NCI-H510A (cell line): ENCODE measurements around the gene GGTLC3.
"Not testable (repeated sequence)": the region's sequence is repeated elsewhere in the genome, so short reads cannot be mapped to it uniquely, and the experiment has no call there.

Experiments used
- DNase-seq: peaks from one replicate; lab custom pipeline; 2025; lab: John Stamatoyannopoulos, UW

The GGTLC3 gene

DNA sequence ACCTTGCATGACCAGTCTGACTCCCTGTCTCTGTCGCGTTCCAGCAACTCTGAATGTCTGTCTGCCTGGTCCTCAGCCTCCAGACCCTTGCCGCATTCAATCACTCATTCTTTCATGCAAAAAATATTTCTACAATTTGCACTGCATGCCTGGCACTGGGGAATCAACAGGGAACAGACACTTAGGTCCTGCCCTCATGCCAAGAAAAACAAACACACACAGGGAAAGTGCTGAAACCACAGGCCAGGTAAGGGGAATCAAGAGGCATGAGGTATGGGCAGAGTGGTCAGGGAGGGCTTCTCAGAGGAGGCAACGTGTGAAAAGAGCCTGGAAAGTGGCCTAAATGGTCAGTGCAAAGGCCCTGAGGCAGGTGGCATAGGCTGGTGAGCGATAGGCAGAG, at the start of gene GGTLC3:
GGTLC3 (minus strand) TSS at position 101 of the 400 bp plus-strand sequence. CDS start 264 bp downstream, outside the sequence.
- not testable (repeated sequence) for DNase-seq

DNA sequence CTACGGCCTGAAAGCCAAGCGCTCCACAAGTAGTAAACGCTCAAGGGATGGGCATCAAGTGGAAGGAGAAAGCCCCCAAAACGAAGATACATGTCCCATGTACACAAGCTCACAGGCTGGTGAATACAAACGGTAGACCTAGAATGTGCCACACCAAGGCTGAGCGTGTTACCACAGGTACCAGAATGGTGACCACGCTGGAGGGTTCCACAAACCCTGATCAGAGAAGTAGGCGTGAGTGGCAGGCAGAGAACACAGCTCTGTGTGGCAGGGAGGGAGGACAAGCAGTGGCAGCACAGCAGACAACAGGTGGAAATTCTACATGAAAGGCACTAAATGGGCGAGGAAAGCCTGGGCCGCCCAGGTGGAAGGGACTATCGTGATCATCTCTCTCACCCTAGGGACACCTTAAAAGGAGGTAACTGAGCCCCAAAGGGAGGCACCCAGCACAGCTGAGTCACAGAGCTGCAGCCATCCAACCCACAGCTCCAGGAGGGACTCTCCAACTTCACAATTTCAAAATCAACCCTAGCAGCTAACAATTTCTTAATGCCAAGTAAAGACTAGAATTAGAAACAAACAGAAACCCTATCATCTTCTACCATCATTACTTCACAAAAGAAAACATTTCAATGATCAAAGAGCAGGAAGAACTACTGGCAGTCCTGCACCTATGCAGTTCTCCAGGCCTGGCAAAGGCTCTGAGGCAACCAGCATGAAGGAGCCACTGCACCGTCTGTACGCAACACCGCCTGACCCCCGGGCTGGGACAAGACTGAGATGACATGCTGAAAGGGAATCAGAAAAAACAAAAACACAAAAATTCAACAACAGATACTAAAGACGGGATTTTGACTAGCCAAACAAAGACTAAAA, 42.4 kb upstream of the GGTLC3 start:
- DNase-seq = not testable (repeated sequence)

DNA sequence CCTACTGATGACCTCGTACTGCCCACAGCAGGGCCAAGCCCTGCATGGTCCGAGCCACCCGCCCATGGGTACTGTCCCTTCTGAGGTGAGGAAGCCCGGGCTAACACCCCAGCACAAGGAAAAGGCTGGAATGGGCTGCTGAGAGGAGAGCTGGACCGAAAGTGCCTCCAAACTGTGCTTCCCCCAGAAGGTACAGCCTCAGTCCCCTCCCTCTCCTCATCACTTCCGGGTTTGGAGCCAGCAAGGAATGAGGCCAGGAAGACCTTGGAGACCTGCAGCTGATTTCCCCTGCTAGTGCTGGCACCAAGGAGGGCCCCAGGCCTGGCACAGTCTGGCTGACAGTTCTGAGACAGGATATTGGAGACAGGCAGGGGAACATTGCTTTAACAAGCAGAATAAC, 41.0 kb upstream of the GGTLC3 start:
- not testable (repeated sequence) for DNase-seq

DNA sequence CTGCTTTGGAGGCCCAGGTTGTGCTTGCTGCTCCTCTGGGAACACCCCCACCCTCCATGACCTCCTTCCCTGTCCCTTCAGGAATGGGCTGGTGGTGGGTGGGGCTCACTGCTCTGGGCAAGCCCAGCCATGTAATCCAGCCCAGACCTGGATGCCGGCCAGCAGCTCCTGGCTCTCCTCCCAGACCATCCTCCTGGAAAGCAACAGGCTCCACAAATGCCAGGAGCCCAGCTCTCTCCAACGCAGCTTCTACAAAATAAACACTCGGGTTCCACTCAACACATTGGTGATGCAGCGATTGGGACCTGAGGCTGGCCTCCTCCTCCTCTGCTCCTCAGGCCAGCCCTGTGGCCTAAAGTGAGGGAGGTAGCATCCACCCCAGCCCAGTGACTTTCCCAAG, 40.6 kb upstream of the GGTLC3 start:
- not testable (repeated sequence) for DNase-seq

DNA sequence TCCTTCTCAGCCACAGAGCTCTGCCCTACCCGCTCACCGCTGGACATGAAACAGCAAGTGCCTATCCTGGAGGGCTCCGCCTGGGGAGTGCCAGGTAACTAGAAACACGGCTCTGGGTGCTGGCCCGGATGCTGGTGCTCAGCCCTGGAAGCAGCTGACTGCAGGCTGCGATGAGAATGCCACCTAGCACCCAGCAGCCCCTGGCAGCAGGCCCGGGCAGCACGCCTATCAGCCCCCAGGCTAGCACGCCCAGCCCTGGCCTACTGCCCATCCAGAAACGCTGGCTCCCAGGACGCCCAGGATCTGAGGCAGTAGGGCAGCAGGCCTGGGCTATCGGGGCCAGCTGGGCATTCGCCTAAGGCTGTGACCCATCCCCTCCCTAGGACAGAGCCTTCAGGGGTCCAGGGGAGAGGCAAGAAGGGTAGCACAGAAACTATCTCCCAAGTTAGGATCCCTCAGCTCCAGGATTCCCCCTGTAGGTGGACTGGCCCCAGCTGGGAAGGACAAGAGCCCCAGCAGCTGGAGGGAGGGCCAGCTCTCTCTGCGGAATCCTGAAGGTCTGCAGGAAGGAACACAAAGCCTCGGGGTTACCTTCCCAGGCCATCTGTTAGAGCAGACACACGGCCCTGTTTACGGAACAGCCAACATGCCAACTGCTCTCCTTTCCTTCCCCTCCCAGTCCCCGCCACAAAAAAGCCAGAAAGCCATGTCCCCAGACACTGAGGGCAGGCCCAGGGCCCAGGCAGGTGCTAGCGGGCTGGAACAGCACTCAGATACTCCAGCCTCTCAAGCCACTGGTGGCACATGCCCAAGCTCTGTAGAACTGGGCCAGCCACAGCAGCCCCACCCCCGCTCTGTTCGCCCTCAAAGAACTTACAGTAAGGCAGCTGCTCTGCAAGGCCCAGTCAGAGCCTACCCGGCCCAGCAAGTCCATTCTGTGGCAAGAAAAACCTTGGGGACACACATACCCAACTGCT, 36.6 kb upstream of the GGTLC3 start:
- not testable (repeated sequence) for DNase-seq

DNA sequence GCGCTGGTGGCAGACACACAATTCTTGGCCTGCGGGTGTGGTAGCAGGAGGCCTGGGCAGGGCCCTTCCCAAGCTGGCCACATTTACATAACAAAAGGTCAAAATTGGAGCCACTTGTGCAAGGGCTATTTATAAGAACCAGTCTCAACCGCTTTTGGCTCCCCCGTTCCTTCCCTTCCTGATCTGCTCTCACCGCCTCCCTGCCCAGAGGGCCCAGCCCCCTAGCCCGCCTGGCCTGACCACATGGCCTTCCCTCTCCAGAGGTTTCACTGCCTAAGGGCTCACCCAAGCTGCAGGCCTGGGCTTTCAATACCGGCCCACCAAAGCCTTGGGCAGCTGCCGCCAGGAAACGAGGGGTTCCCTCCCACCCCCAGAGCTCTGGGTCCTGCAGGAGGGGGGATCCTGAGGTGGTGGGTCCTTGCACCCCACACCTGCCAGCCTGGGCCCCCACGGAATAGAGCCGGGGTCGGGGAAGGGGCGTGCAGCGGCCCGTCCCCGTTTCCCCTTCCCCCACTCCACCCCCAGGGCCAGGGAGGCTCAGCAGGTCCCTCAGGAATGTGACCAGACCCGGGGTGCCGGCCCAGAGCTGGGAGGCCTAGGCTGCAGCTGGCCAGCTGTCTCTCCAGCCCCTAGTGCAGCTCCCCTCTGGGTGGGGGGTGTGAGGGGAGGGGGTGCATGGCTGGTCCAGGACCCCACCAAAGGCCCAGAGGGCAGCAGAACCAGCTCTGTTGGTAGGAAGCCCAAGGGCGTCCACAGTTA, 35.1 kb upstream of the GGTLC3 start:
- not testable (repeated sequence) for DNase-seq

DNA sequence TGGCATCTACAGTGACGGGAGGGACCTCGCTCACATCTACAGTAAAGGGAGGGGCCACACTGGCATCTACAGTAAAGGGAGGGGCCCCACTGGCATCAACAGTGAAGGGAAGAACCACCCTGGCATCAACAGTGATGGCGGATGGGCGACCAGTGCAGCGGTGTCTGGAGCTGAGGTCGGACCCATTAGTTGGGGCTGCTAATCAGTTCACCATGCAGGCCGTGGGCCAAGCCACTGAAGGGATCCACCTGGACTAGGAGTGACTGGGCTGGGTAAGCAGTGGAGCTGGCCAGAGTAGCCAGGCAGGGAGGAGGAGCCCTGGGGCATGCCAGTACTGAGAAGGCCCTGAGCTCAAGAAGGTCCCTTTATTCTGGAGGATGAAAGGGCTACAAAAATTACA, 33.1 kb upstream of the GGTLC3 start:
- DNase-seq = not testable (repeated sequence)

DNA sequence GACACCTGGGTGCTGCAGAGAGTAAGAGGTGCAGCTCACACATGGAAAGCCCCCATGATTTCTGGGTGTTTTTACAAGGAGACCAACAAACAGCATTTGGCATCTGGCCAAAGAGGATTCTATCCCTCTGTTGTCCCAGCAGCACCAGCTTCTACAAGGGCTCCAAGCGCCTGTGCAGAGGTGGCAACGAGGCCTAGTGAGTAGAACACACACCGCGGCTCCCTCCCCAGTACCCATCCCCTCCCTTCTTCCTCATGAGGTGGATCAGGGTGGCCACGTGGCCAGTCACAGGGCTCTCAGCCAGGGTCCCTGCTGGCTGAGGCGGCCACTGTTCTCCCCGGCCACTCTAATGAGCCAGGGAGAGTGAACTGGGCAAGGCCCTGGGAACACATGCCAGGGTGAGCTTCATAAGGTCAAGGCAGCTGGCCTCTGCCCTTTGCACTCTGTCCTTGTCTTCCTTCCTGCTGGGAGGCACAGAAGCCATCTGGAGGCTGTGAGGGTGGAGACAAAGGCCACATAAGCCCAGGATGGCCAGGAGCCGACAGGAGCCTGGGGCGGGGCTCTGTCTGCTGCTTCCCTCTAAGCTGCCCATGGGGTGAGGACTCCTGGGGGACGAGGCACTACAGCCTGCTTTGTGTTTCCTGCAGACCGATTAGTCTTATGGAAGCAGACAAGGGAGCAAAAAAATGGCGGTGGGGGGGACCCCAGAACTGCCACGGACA, 31.7 kb upstream of the GGTLC3 start:
- DNase-seq = not testable (repeated sequence)

DNA sequence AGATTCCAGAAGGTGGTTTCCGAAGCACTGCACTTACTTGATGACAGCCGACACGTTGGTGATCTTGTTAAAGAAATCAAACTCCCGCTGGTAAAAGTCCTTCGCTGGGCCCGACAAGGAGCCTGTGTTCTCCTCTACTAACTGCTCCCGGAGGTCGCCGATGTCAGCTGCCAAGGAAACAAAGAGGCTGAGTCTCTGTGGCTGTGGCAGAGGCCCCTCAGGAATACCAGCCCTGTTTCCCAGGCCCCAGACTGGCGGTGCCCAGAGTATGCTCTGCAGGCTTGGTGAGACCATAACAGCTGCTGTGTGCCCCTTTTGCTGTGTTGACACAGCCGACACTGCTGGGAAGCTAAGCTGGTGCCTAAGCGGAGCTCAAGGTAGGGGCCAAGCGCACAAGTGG, 26.7 kb upstream of the GGTLC3 start:
- not testable (repeated sequence) for DNase-seq

DNA sequence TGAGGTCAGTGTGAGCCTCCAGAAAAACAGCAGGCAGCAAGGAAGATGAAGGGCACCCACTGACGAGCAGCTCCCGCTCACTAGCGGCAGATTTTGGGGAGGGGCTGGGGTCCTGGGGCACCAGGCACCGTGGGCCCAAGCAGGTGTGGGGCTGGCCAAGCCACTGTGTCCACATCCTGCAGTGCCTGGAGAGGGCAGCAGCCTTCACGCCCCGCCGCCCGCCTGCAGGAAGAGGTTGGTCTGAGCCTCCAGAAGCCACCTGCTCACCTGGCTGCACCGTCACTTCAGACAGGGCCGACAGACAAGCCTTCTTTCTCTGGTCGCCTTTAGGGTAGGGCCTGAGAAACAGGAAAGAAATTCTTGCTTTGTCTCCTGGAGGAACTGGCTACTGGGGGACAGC, 25.4 kb upstream of the GGTLC3 start:
- not testable (repeated sequence) for DNase-seq

DNA sequence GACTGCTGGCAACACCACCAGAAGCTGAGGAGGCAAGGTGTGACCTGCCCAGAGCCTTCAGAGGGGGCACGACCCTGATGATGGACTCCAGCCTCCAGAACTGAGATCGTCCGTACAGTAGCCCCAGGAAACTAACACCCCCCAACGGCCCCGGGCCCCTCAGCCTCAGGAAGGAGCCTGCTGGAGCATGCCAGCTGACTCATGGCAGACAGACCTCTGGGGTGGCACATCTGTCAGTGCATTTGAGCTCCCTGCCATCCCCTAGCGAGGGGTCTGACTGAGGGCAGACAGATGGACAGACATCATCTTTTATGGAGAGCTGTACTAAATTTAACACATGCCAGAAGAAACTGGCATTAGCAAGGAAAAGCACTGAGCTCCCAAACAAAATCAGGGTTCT, 22.0 kb upstream of the GGTLC3 start:
- not testable (repeated sequence) for DNase-seq

DNA sequence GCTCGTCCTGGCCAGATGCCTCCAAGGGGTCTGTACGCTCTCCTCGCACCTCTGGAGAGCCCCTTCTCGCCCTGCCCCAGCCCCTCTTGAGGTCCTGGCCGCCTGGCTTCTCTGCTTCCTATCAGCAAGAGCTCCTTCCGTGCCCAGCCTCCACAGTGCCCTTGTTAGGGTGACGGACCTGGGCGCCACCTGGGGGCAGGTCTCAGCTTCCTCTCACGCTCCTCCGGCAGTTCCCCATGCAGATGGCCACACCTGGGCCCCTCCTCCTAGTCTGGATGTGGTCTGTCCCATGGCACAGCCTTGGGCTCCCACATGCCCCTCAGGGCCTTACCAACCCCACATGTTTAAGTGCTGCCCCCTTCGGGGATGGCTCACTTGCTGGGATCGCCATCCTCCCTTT, 16.4 kb upstream of the GGTLC3 start:
- DNase-seq = not testable (repeated sequence)

DNA sequence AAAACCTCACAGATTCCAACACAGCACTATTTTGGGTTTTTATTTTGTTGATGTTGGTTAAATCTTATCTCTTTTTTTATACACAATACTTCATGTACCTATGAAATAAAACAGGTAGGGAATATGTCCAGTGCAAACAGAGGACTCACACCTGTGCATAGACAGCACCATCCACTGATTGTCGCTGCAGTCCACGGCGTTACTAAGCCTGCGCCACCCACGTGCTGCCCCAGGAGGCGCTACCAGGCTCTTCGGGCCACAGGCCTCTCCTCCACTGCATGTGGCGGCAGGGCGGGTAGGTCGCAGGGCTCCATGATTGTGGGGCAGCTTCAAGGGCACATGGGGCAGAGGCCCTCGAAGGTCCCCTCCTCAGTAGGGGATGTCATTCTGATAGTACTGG, 15.7 kb upstream of the GGTLC3 start:
- DNase-seq = not testable (repeated sequence)

DNA sequence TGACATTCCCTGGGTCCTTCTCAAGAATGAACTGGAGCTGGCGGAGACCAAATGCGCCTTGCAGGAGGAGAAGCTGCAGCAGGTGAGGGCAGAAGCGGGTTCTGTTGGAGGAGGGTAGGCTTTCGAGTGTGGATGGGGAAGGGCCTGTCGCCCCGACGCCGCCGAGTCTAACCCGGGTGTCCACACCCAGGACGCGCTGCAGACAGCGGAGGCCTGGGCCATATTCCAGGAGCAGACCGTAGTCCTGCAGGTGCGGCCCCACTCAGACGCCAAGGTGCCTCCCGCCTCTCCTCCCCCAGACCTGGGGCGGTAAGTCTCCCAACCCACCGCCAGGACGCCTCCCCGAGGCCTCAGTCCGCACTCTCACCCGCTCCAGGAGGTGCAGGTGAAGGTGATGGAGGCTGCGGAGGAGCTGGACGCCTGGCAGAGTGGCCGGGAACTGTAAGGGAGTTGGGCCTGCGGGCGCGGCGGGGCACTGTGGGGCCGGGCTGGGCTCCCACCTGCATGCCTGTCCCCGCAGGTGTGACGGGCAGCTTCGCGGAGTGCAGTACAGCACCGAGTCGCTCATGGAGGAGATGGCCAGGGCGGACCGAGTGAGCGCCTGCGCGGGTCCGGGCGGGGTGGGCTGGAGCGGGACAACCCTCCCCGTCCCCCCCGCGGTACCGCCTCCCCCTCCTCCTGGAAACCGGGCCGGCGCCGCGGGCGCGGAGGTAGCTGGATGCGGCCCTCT, 11.6 kb upstream of the GGTLC3 start:
- DNase-seq = not testable (repeated sequence)

DNA sequence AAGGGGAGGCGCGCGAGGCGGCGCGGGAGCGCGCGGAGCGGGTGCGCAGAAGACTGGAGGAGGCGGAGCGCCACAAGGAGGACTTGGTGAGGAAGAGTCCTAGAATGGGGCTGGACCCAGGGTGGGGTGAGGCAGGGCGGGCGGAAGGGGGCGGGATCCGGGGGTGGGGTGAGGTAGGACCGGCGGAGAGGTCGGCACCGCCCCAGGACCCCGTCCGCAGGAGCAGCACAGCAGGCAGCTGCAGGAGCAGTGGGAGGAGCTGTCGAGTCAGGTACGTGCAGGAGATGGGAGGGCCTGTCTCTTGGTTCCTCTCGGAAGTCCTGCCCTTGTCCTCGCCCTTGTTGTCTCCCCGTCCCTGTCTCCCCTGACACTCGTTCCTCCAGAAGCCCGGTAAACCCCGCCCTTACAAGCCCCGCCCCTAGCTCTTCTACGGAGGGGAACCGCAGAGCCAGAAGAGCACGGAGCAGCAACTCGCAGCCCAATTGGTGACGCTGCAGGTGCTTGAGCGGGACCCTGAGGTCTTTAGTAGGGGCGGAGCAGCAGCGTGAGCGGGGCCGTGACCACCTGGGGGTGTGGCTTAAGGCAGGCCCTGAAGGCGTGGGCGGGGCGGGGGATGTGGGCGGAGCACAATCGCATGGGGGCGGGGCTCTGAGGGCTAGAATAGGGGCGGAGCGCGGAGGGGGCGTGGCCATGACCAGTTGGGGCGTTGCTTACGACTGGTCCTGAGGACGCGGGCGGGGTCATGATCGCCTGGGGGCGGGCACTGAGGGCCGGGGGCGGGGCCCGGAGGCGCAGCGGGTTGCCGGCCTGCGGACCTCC, 10.8 kb upstream of the GGTLC3 start:
- not testable (repeated sequence) for DNase-seq

DNA sequence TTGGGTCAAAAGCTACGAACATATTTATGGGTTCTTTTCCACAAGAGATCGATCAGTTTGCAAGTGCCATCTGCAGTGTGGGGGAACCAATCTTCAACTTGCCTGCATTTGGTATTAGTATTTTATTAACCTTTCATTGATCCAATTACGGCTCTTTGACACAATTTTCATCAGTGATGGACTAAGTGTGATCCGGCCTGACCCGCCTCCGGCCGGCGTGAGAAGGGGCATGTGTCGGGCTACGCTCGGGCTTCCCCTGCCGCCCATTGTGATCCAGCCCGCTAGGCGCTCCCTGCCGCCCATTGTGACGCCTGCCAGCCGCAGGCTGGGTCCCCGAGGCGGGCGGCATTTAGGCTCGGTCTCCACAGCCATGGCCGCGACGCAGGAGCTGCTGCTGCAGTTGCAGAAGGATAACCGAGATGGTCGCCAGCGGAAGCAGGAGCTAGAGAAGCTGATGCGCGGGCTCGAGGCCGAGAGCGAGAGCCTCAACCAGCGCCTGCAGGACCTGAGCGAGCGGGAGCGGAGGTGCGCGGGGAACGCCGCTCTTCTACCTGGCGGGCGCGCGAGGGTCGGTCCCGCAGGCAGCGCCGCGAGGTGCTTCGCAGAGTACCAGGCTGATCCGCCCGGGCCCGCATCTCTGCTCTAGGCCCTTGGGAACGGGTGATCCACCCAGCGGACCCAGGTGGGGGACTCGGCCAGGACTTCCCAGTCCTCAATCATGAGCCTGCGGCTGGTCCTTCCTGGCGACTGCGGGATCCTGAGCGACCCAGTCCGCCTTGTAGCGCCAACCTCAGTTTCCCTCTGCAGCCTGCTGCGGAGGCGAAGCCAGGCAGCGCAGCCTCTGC, 10.0 kb upstream of the GGTLC3 start, which contains the start of gene TMEM191B:
TMEM191B (plus strand) TSS at position 51 of the 845 bp plus-strand sequence; CDS start at position 230, 179 bp downstream.
- not testable (repeated sequence) for DNase-seq

DNA sequence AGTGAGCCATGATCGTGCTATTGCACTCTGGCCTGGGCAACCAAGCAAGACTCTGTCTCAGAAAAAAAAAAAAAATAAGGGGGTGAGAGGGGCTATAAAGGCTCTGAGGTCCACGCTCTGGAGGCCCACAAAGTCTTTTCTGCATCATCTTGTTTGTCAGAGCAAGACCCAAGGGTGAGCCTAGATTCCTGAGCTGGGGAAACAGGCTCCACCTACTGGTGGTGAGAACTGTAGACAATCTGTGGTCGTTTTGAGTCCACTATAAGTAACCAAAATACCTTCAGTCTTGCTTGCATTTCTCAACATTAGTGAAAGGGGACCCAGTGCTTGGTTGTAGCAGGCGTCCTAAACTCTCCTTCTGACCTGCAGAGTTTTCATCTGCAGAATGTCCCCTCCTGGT, 5.4 kb upstream of the GGTLC3 start:
- DNase-seq = not testable (repeated sequence)

DNA sequence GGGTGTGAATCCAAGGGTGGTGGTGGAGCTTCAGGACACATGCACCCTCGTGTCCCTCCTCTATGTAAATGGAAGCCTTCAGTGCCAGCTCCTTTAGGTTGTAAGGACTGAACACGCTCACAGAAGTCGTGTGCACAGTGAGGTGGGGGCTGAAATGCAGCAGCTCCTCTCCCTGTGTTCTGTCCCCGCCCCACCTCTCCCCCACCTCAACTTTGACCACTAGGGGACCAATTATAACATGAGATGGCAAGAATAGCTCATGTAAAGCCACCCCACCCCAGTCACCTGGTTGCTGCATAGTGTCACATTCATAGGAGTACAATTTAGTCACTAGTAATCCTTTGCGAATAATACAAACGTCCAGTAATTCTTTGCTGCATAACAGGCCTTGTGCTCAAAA, 4.8 kb upstream of the GGTLC3 start:
- DNase-seq = not testable (repeated sequence)
